ENCODE data around the gene LEFTY1.

GRCh38 chr1:225857256-225857655, 31.7 kb downstream of the LEFTY1 start:
- TF ChIP-seq CTCF (IDR thresholded peaks at IDR 0.05 in 8 of 11, conservative IDR thresholded peaks at IDR 0.05 in 3 of 11) (no peak), POLR2AphosphoS5 (IDR thresholded peaks at IDR 0.05) (no peak), POLR2A (IDR thresholded peaks at IDR 0.05) (no peak)
